Measurements from ENCODE around the gene CALHM4. TPM values are rescaled to one million over a fixed set of nuclear protein-coding genes. Genes with fewer than 3 reads are reported as not detected.

CALHM4 gene
- total and polyA plus RNA-seq, 2 of the 8 experiments (the other 6 are each of a cell fraction or from before 2014, with no cell fraction given), result not detected

DNA sequence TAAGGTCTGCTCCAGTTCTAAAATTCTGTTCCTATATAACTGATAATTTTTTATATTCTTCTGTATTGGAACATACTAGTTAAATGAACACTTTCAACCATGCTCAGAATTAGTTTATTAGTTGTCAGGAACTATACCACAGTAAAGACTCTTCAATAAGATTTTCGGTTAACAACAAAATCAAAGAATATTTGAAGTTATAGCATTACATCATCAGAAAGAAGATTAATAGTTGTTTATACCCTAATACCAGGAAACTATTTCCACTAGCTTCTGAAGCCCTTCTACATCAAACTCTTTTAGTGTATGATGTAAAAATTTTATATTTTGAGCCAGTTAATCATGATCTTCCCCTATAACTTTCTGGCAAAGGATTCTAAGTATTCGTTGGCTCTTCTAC, 6.6 kb downstream of the CALHM4 start:
- Histone ChIP-seq H3K4me2 (ENCODE audit: insufficient read depth in 1 of 2, low read depth in 2 of 2, low read length in 2 of 2) (no peak overlapping the region), H3K14ac (ENCODE audit: insufficient read length) (no peak overlapping the region), H4K20me1 (replicated peaks in 1 of 2; ENCODE audit: control insufficient read depth in 1 of 2, insufficient read depth in 2 of 2, low read length in 2 of 2) (no peaks in the 10 kb centered on the region), H3K4me1 (replicated peaks in 1 of 4; ENCODE audit: control insufficient read depth in 3 of 4, insufficient read depth in 4 of 4, low read length in 3 of 4) (no peaks in the 10 kb centered on the region), H3K9me3 (ENCODE audit: insufficient read depth in 2 of 2, low read depth in 1 of 2, low read length in 1 of 2) (no peaks in the 10 kb centered on the region), H2BK5ac (ENCODE audit: low read depth, low read length) (no peak overlapping the region), H2AK5ac (ENCODE audit: low read depth, low read length) (no peak overlapping the region), H4K8ac (ENCODE audit: extremely low read depth, insufficient read depth, low read length) (no peak overlapping the region), H4K5ac (ENCODE audit: insufficient read length, low read depth, low read length) (no peak overlapping the region), H3K27me3 (replicated peaks in 1 of 4; ENCODE audit: control insufficient read depth in 3 of 4, extremely low read depth in 1 of 4, insufficient read depth in 3 of 4, low read length in 3 of 4) (no peaks in the 10 kb centered on the region), H3K9ac (replicated peaks in 1 of 4; ENCODE audit: extremely low read depth in 1 of 4, low read depth in 3 of 4, low read length in 3 of 4) (no peak overlapping the region), H3K4me3 (ENCODE audit: extremely low read depth in 1 of 4, insufficient read depth in 2 of 4, low read depth in 3 of 4, low read length in 4 of 4) (no peak overlapping the region), H3K79me1 (ENCODE audit: low read depth, low read length) (no peaks in the 10 kb centered on the region), H3K79me2 (ENCODE audit: control insufficient read depth in 1 of 2, insufficient read depth in 2 of 2, low read length in 2 of 2) (no peaks in the 10 kb centered on the region), H3K27ac (ENCODE audit: low read depth, low read length) (no peak overlapping the region), H3K36me3 (ENCODE audit: control insufficient read depth in 2 of 4, insufficient read depth in 4 of 4, low read length in 3 of 4) (no peaks in the 10 kb centered on the region), H2BK12ac (ENCODE audit: low read depth, low read length) (no peak overlapping the region), H2AFZ (ENCODE audit: low read length) (no peak overlapping the region), H3K23me2 (ENCODE audit: low read depth, low read length) (no peaks in the 10 kb centered on the region), H2BK120ac (replicated peaks; ENCODE audit: low read depth, low read length) (no peak overlapping the region), H2BK15ac (ENCODE audit: low read length) (no peak overlapping the region), H4K91ac (replicated peaks; ENCODE audit: insufficient read length, low read length) (no peak overlapping the region), H3K23ac (ENCODE audit: insufficient read length) (no peak overlapping the region), H3K18ac (ENCODE audit: extremely low read depth, low read length) (no peak overlapping the region), H3K4ac (replicated peaks; ENCODE audit: insufficient read length, low read depth, low read length) (no peak overlapping the region), H2BK20ac (ENCODE audit: low read length) (no peak overlapping the region), H3K56ac (replicated peaks; ENCODE audit: insufficient read length, low read depth, low read length) (no peak overlapping the region)
- ChIA-PET POLR2A (ENCODE audit: partially characterized antibody) (interaction anchor here (1.6 kb wide), 1 partner anchor 12 kb away, joined by 6 read pairs; the partner anchor contains the start of gene RWDD1), CTCF (ENCODE audit: partially characterized antibody) (interaction anchor here (1.0 to 6.7 kb wide), 25 partner anchors 11 to 343 kb away, joined by 3 to 59 read pairs (median 5); partner anchors contain the start of genes CALHM5, RWDD1 and TSPYL4)
- no peak for FAIRE-seq
- no peak for DNase-seq (ENCODE audit: low read depth in 1 of 2, low spot score in 2 of 2)
- 87% methylated on average over 2 of the region's 2 CpGs; no CpG with 5 or more reads in 1 of the 2 experiments for WGBS, 2 experiments (ENCODE audit: extremely low coverage in 1 of 2, insufficient coverage in 1 of 2, insufficient read length in 1 of 2, insufficient replicate concordance in 2 of 2, low coverage in 1 of 2, low lambda C conversion rate in 2 of 2, missing lambda C conversion rate in 1 of 2)
- TF ChIP-seq TAF1 (IDR thresholded peaks at IDR 0.05; ENCODE audit: low read depth, low read length), result no peak
- no peak for TF ChIP-seq BCL11A (IDR thresholded peaks at IDR 0.05; ENCODE audit: low read depth in 2 of 2, low read length in 2 of 2)
- TF ChIP-seq, protein P1, sequence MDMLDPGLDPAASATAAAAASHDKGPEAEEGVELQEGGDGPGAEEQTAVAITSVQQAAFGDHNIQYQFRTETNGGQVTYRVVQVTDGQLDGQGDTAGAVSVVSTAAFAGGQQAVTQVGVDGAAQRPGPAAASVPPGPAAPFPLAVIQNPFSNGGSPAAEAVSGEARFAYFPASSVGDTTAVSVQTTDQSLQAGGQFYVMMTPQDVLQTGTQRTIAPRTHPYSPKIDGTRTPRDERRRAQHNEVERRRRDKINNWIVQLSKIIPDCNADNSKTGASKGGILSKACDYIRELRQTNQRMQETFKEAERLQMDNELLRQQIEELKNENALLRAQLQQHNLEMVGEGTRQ (IDR thresholded peaks at IDR 0.05; ENCODE audit: low read length), result no peak
- no peak for TF ChIP-seq YY1 (IDR thresholded peaks at IDR 0.05; ENCODE audit: low read depth, low read length)
- TF ChIP-seq ZNF274 (IDR thresholded peaks at IDR 0.05; ENCODE audit: borderline replicate concordance, extremely low read depth, low read length), result no peak
- no peak for TF ChIP-seq SP2 (IDR thresholded peaks at IDR 0.05; ENCODE audit: low read length)
- no peak for TF ChIP-seq SIN3A (conservative IDR thresholded peaks at IDR 0.05 in 1 of 2, IDR thresholded peaks at IDR 0.05 in 1 of 2; ENCODE audit: low read depth in 1 of 2, low read length in 2 of 2)
- no peak for TF ChIP-seq EGR1 (IDR thresholded peaks at IDR 0.05; ENCODE audit: borderline replicate concordance, low read depth, low read length)
- TF ChIP-seq CTBP2 (IDR thresholded peaks at IDR 0.05; ENCODE audit: borderline replicate concordance, insufficient read depth, insufficient read length, low read length), result no peak
- no peak for TF ChIP-seq TAF7 (optimal IDR thresholded peaks at IDR 0.05; ENCODE audit: borderline replicate concordance, low read depth, low read length)
- no peak for TF ChIP-seq SRF (IDR thresholded peaks at IDR 0.05; ENCODE audit: low read depth, low read length)
- no peak for TF ChIP-seq TCF12 (IDR thresholded peaks at IDR 0.05; ENCODE audit: low read depth, low read length)
- no peak for TF ChIP-seq POLR2AphosphoS5 (IDR thresholded peaks at IDR 0.05; ENCODE audit: low read depth, low read length)
